ENCODE data around the gene BTBD7.
A peak's percentile ranks its signal among the peaks of the same experiment; 100 is the strongest.

BTBD7 gene

GRCh38 chr14:93214598-93214997 is 118.2 kb downstream of the BTBD7 start:
- H3K36me3 ChIP-seq, result peaks cover 69 to 89% (median 73%) of the 10 kb centered on the region in 3 donors
- intact Hi-C loops (cut with DNase I; ENCODE audit: low total_unique reads), result no loop called here

DNA sequence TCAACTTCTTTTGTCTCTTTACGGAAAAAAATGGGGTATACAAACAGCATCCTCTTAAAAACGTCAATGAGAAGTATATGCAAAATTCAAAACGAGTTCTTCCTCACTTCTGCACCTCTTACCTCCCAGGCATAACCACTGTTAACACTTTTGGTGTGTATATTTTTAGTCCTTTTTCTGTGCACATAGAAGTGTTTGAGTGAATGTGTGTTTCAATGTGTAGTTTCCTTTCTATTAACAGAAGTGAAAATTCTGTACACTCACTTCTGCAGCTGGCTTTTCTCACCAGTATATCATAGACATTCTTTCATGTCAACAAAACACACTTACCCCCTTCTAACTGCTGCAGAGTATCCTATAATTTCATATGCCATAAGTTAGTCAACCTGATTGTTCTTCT is 120.4 kb downstream of the BTBD7 start:
- Histone ChIP-seq H3K4me3 (no peak overlapping the region), H3K27ac (no peak overlapping the region), H3K36me3 (peaks cover 51 to 67% (median 61%) of the 10 kb centered on the region in 3 donors), H3K9me3 (no peaks in the 10 kb centered on the region), H3K27me3 (no peaks in the 10 kb centered on the region), H3K4me1 (peaks cover 0 to 21% (median 11%) of the 10 kb centered on the region in 4 donors)
- TF ChIP-seq, protein P1, sequence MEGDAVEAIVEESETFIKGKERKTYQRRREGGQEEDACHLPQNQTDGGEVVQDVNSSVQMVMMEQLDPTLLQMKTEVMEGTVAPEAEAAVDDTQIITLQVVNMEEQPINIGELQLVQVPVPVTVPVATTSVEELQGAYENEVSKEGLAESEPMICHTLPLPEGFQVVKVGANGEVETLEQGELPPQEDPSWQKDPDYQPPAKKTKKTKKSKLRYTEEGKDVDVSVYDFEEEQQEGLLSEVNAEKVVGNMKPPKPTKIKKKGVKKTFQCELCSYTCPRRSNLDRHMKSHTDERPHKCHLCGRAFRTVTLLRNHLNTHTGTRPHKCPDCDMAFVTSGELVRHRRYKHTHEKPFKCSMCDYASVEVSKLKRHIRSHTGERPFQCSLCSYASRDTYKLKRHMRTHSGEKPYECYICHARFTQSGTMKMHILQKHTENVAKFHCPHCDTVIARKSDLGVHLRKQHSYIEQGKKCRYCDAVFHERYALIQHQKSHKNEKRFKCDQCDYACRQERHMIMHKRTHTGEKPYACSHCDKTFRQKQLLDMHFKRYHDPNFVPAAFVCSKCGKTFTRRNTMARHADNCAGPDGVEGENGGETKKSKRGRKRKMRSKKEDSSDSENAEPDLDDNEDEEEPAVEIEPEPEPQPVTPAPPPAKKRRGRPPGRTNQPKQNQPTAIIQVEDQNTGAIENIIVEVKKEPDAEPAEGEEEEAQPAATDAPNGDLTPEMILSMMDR (IDR thresholded peaks at IDR 0.05), result no peak
- intact Hi-C loops (cut with DNase I; ENCODE audit: low total_unique reads), result no loop called here
- DNase-seq, result no peak

More at GRCh38 chr14:93214598-93214997, 118.2 kb downstream of the BTBD7 start:
- Histone ChIP-seq H3K9me3 (no peaks in the 10 kb centered on the region), H3K4me3 (no peak overlapping the region), H3K4me1 (peaks cover 0 to 1% (median 0%) of the 10 kb centered on the region in 4 donors), H3K27ac (no peak overlapping the region), H3K27me3 (no peaks in the 10 kb centered on the region)
- DNase-seq, result no peak
- TF ChIP-seq, protein P1 (IDR thresholded peaks at IDR 0.05), result no peak

- Histone ChIP-seq H3K36me3 (peaks cover 12 to 20% (median 14%) of the 10 kb centered on the region in 3 donors), H3K4me3 (peak overlapping the region; percentile 78 to 84), H3K27ac (peak overlapping the region; percentile 82 to 90), H3K4me1 (peaks cover 0 to 32% (median 21%) of the 10 kb centered on the region in 4 donors), H3K9me3 (no peaks in the 10 kb centered on the region), H3K27me3 (no peaks in the 10 kb centered on the region)
- DNase-seq, result peak in 1 of 2 donors; percentile 72
- intact Hi-C loops (cut with DNase I; ENCODE audit: low total_unique reads), result loop anchor here (1.0 to 2.0 kb wide), 2 partner anchors 92 to 255 kb away; partner anchors contain the start of gene ITPK1
- TF ChIP-seq, protein P1 (IDR thresholded peaks at IDR 0.05), result peak in 1 of 2 experiments; percentile 14
These were observed 125.1 kb downstream of the BTBD7 start for GRCh38 chr14:93207468-93208308.

DNA sequence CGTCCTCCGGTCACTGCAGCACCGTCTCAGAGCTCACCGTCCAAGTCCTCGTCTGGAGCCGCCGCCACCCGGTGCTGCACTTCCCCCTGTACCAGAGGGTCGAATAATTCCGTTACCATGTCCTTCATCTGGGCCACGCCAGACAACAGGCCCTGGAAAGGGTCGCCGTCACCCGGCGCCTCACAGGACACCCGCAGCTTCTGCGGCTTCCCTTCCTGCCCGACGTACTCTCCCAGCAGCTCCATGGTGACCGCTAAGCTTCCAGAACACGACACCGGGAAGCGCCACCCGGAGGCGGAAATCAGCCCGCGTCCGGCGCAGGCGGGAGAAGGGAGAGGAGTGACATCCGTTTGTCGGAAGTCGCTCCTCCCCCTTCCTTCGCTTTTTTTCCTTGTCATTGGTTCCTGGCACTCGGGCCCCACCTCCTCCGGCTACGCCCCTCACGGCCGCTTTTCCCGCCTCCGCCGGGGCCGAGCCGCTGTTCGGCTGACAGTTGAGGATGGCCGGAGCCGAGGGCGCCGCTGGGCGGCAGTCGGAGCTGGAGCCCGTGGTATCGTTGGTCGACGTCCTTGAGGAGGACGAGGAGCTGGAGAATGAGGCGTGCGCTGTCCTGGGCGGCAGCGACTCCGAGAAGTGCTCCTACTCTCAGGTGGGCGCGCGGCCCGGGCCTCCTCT is 125.9 kb downstream of the BTBD7 start, which contains the start of the genes GON7 and UBR7:
TSS of gene GON7 (minus strand) at position 273 of the 675 bp plus-strand sequence. CDS start at position 245, 28 bp downstream.
TSS of gene UBR7 (plus strand) at position 464 of the 675 bp plus-strand sequence. CDS start at position 500, 36 bp downstream.
- DNase-seq, result peak; percentile 95 to 98
- intact Hi-C loops (cut with DNase I; ENCODE audit: low total_unique reads), result loop anchor here (1.0 to 2.0 kb wide), 2 partner anchors 92 to 254 kb away; partner anchors contain the start of gene ITPK1
- Histone ChIP-seq H3K27ac (peak within 1 kb of the TSS; percentile 82 to 90), H3K36me3 (peaks cover 4 to 12% (median 6%) of the 10 kb centered on the region in 3 donors), H3K4me3 (peak within 1 kb of the TSS; percentile 78 to 84), H3K4me1 (peaks cover 0 to 32% (median 21%) of the 10 kb centered on the region in 4 donors), H3K27me3 (no peaks in the 10 kb centered on the region), H3K9me3 (no peaks in the 10 kb centered on the region)
- TF ChIP-seq, protein P1 (IDR thresholded peaks at IDR 0.05), result peak; percentile 15 to 36

DNA sequence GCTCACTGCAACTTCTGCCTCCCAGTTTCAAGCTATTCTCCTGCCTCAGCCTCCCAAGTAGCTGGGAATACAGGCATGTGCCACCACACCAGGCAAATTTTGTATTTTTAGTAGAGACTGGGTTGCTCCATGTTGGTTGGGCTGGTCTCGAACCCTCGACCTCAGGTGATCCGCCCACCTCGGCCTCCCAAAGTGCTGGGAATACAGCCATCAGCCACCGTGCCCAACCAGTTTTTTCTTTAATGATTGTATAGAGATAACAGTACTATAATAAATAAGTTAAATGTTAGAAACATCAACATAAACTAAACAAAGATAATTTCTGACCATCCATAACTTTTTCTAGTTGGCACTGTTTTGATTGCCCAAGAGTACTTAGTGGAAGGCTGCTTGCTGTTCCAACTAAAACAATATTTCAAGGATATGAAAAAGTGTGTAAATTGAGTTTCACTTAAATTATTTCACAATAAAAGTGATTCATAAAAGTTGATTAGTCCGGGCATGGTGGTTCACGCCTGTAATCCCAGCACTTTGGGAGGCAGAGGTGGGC is 131.6 kb downstream of the BTBD7 start:
- H3K4me1 ChIP-seq, result peaks cover 0 to 11% (median 7%) of the 10 kb centered on the region in 4 donors
- TF ChIP-seq, protein P1 (IDR thresholded peaks at IDR 0.05), result no peak
- intact Hi-C loops (cut with DNase I; ENCODE audit: low total_unique reads), result loop anchor here (5.0 kb wide), 1 partner anchor 559 kb away; no protein-coding TSS in a partner anchor

More for the DNA sequence above, 131.6 kb downstream of the BTBD7 start:
- no peak overlapping the region for H3K4me3 ChIP-seq
- H3K9me3 ChIP-seq, result no peaks in the 10 kb centered on the region
- no peaks in the 10 kb centered on the region for H3K27me3 ChIP-seq
- H3K27ac ChIP-seq, result no peak overlapping the region
- DNase-seq, result no peak
- H3K36me3 ChIP-seq, result peaks cover 0 to 5% (median 0%) of the 10 kb centered on the region in 3 donors

All from tibial artery (tissue), 4 donors.